ENCODE measurements around the gene CDH13.

CDH13 gene

DNA sequence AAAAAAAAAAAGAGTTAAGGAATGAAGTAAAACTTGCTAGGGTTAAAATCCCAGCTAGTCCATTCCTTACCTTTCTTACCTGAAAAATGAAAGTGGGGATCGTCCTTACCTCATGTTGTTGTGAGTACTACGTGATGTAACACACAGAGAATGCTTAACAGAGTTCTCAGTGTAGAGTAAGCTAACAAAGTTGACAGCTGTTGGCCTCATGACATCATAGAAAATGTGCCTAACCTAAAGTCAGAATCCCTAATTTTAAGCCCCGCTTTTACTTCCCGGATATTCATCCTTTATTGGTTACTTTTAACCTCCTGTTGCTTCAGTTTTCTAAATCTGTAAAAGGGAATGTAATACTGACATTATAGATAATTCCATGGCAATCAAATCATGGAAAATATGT lies 675.2 kb downstream of the CDH13 start:
- no peak overlapping the region for H3K4me3 ChIP-seq (ENCODE audit: low read depth, low read length)
- TF ChIP-seq, protein P1, sequence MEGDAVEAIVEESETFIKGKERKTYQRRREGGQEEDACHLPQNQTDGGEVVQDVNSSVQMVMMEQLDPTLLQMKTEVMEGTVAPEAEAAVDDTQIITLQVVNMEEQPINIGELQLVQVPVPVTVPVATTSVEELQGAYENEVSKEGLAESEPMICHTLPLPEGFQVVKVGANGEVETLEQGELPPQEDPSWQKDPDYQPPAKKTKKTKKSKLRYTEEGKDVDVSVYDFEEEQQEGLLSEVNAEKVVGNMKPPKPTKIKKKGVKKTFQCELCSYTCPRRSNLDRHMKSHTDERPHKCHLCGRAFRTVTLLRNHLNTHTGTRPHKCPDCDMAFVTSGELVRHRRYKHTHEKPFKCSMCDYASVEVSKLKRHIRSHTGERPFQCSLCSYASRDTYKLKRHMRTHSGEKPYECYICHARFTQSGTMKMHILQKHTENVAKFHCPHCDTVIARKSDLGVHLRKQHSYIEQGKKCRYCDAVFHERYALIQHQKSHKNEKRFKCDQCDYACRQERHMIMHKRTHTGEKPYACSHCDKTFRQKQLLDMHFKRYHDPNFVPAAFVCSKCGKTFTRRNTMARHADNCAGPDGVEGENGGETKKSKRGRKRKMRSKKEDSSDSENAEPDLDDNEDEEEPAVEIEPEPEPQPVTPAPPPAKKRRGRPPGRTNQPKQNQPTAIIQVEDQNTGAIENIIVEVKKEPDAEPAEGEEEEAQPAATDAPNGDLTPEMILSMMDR (IDR thresholded peaks at IDR 0.05; ENCODE audit: low read depth, low read length, missing control alignments) = no peak
- in situ Hi-C loops (cut with HindIII; ENCODE audit: low sequenced_read_pairs) = no loop called here
- DNase-seq (ENCODE audit: low read depth) = no peak

DNA sequence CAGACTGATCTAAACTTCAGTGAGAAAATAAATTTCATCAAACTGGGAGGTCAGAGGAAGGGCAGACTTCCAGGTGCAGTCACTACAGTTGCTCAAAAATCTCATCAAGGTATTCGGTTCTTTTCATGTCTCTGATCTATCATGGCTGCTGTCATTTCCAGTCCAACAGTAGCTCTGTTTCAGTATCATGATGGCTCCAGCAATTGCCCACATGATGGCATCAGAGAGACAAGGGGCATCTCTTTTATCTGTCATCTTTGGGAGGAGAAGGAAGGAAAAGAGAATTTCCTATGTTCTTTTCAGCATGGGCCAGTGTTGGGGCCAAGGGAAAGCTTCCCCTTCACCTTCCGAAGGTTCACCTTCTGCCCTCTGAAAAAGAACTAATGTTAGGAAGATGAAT lies 676.1 kb downstream of the CDH13 start:
- no peak overlapping the region for H3K4me3 ChIP-seq (ENCODE audit: low read depth, low read length)
- DNase-seq (ENCODE audit: low read depth) = no peak
- in situ Hi-C loops (cut with HindIII; ENCODE audit: low sequenced_read_pairs) = no loop called here
- TF ChIP-seq, protein P1 (IDR thresholded peaks at IDR 0.05; ENCODE audit: low read depth, low read length, missing control alignments) = no peak

DNA sequence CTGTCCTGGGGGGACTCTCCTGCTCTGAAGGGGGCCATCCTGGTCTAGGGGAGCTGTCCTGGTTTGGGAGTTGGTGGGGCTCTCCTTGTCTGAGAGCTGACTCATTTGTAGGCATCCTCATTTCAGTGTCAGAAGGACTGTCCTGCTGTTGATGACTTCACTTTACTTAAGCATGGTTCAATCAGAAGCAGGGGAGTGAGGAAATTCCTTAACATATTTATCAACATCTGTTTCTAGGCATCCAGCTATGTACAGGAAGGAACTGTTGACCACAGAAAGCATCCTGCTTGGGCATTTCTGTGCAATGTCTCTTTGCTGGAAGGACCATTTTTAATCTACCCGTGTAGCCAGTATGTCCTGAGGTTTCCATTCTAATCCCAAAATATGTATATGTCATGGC lies 678.3 kb downstream of the CDH13 start:
- in situ Hi-C loops (cut with HindIII; ENCODE audit: low sequenced_read_pairs) = no loop called here
- TF ChIP-seq, protein P1 (IDR thresholded peaks at IDR 0.05; ENCODE audit: low read depth, low read length, missing control alignments) = no peak
- DNase-seq (ENCODE audit: low read depth) = peak; percentile 39

DNA sequence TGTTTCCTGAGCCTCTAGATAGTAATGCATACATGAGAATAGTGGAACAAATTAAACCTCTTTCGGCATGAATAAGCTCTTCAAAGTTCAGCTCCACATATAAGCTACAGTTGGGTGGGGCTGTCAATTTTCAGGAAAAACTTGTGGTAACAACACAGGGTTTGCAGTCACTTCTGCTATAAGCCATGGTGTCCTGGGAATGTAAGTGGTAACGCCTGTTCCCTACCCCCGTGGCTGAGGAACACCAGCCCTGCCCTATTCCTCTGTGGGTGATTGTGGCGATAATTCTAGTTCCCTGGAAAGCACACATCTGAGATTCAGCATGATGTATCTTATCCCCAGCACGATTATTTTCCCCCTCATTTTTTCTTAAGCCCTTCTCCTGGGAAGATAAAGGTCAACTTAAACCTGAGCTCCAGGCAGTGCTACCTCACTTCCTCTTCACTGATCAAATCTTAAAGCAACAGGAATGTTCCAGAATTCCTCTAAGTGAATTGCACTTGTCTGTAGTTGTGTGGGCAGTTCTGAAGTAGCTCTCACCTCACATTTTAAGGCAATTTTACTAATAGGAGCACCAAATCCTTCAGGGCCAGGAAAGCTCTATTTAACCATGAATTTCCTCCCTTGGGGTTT lies 680.3 kb downstream of the CDH13 start:
- in situ Hi-C loops (cut with HindIII; ENCODE audit: low sequenced_read_pairs) = no loop called here
- TF ChIP-seq, protein P1 (IDR thresholded peaks at IDR 0.05; ENCODE audit: low read depth, low read length, missing control alignments) = no peak
- no peak overlapping the region for H3K4me3 ChIP-seq (ENCODE audit: low read depth, low read length)
- DNase-seq (ENCODE audit: low read depth) = no peak

More for the DNA sequence above, 678.3 kb downstream of the CDH13 start:
- H3K4me3 ChIP-seq (ENCODE audit: low read depth, low read length) = no peak overlapping the region

DNA sequence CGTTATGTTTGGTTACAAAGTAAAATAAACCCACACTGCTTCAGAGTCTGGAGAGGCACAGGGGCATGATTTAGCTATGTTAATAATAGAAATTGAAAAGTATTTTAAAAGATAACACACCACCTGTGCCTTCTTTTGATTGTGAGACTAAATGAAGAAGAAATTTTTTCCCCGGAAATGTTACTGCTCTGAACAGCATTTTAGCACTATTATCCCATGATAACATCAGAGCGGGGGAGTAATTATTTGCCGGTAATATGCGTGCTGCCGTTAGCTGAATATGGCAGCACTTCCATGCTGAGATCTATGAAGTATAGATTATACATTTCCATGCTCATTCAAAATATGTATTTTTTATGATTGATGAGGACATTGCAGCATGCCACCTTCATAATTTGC lies 680.8 kb downstream of the CDH13 start:
- TF ChIP-seq, protein P1 (IDR thresholded peaks at IDR 0.05; ENCODE audit: low read depth, low read length, missing control alignments) = no peak
- in situ Hi-C loops (cut with HindIII; ENCODE audit: low sequenced_read_pairs) = no loop called here
- no peak overlapping the region for H3K4me3 ChIP-seq (ENCODE audit: low read depth, low read length)
- no peak for DNase-seq (ENCODE audit: low read depth)

DNA sequence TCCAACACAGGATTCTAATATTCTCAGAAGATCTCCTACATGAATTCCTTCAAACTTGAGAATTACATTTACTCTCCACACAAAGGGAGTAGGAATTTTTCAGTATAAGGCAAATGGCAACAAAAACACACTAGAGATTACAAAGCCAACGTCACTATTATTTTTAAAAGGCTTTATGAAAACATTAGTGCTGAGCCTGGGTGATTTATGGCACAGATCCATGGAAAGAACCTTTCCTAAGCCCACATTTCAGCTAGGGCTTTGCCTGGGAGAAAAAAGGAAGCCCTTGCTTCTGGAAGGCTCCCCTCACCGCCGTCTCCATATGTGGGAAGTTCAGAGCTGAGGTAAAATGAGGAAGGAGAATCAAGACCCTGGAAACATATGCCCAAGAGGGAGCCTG lies 681.6 kb downstream of the CDH13 start:
- DNase-seq (ENCODE audit: low read depth) = peak; percentile 5
- TF ChIP-seq, protein P1 (IDR thresholded peaks at IDR 0.05; ENCODE audit: low read depth, low read length, missing control alignments) = no peak
- in situ Hi-C loops (cut with HindIII; ENCODE audit: low sequenced_read_pairs) = no loop called here
- no peak overlapping the region for H3K4me3 ChIP-seq (ENCODE audit: low read depth, low read length)
